Measurements from ENCODE around the gene C9orf78. TPM values are rescaled to one million over a fixed set of nuclear protein-coding genes. Genes with fewer than 3 reads are reported as not detected.
A peak's percentile ranks its signal among the peaks of the same experiment; 100 is the strongest.

Gene C9orf78
- total RNA-seq, 1 experiment from 2014 or later = 37.5 TPM

DNA sequence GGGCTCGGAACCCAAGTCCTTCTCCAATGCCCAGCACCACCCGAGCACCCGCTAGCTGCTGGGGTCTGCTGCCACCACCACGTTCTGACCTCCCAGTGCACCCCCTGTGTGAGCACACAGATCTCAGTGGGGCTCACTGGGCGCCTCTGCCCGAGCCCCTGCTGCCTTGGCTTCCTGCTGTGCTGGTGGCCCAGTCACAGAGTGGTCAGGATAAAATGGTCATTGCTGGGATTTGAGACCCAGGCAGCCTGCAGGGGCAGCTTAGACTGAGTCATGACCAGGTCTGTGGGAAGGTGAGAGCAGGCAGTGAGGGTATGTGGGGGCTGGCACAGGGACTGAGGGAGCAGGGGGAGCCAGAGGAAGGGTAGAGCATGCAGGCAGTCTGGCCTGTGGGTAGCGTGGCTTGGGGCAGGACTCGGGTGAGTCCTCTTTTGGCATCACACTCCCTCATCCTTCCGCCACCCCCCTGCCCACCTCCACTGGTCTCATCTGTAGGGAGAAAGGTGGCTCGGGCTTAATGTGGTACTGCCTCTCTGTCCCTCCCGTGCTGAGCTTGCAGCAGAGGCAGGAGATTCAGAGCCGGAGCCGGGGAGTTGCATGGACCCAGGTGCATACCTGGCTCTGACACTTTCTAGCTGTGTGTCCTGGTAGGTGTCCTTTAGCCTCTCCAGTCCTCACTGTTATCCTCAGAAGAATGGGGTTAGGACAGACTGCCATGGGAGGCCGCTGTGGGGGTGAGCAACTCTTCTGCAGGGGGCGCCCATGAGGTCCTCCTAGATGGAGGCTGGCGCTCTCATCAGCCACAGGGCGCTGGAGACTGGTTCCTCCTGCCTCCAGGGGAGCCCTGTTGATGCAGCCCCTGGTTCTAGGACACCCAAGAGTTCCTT, 32.3 kb upstream of the C9orf78 start:
- no peak overlapping the region for H3K4ac ChIP-seq (ENCODE audit: low read depth, low read length)
- no peaks in the 10 kb centered on the region for H3K27me3 ChIP-seq (ENCODE audit: insufficient read depth, low read length)
- peak; percentile 56 for DNase-seq
- H2AFZ ChIP-seq (ENCODE audit: low read length) = no peak overlapping the region
- no peak overlapping the region for H2BK12ac ChIP-seq (ENCODE audit: insufficient read length, low read depth, low read length)
- TF ChIP-seq, protein P1, sequence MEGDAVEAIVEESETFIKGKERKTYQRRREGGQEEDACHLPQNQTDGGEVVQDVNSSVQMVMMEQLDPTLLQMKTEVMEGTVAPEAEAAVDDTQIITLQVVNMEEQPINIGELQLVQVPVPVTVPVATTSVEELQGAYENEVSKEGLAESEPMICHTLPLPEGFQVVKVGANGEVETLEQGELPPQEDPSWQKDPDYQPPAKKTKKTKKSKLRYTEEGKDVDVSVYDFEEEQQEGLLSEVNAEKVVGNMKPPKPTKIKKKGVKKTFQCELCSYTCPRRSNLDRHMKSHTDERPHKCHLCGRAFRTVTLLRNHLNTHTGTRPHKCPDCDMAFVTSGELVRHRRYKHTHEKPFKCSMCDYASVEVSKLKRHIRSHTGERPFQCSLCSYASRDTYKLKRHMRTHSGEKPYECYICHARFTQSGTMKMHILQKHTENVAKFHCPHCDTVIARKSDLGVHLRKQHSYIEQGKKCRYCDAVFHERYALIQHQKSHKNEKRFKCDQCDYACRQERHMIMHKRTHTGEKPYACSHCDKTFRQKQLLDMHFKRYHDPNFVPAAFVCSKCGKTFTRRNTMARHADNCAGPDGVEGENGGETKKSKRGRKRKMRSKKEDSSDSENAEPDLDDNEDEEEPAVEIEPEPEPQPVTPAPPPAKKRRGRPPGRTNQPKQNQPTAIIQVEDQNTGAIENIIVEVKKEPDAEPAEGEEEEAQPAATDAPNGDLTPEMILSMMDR (conservative IDR thresholded peaks at IDR 0.05) = peak; percentile 47
- H2BK5ac ChIP-seq (ENCODE audit: insufficient read length, low read length) = no peak overlapping the region
- H3K4me2 ChIP-seq (ENCODE audit: insufficient read depth, insufficient read length, low read length) = no peak overlapping the region
- H3K79me2 ChIP-seq (ENCODE audit: insufficient read depth, low read length) = no peaks in the 10 kb centered on the region
- H3K56ac ChIP-seq (ENCODE audit: insufficient read length, low read depth, low read length) = no peak overlapping the region
- H2BK20ac ChIP-seq (ENCODE audit: low read depth, low read length, poor library complexity, severe bottlenecking) = no peak overlapping the region
- H3K9me3 ChIP-seq (ENCODE audit: control insufficient read depth, low read depth, low read length) = no peaks in the 10 kb centered on the region
- no peak overlapping the region for H3T11ph ChIP-seq (ENCODE audit: low read length)
- no peaks in the 10 kb centered on the region for H4K20me1 ChIP-seq (ENCODE audit: control insufficient read depth, insufficient read depth, insufficient read length)
- no peak overlapping the region for H2BK120ac ChIP-seq (ENCODE audit: low read depth, low read length, poor library complexity, severe bottlenecking)
- H3K27ac Mint-ChIP-seq = peak overlapping the region in 1 of 3 experiments; percentile 57; a peak in 3 of 7 replicates
- no peak overlapping the region for H2BK15ac ChIP-seq (ENCODE audit: low read depth, low read length)
- no peak overlapping the region for H3K14ac ChIP-seq (ENCODE audit: insufficient read depth, low read length)
- H3K9ac ChIP-seq (ENCODE audit: extremely low read depth, insufficient read length, low read length) = no peak overlapping the region
- WGBS (ENCODE audit: extremely low coverage, insufficient read length, low lambda C conversion rate) = no CpG with 5 or more reads among the region's 17 CpGs
- no peaks in the 10 kb centered on the region for H3K79me1 ChIP-seq (ENCODE audit: insufficient read depth, low read depth, low read length, poor library complexity, severe bottlenecking)
- no peaks in the 10 kb centered on the region for H3K4me1 ChIP-seq (ENCODE audit: insufficient read depth, low read length)
- H3K4me3 Mint-ChIP-seq = no peak overlapping the region
- no peak overlapping the region for H3K23ac ChIP-seq (ENCODE audit: insufficient read length, low read depth, low read length)
- no peak overlapping the region for H4K5ac ChIP-seq (ENCODE audit: insufficient read length, low read depth, low read length)
- no peak overlapping the region for H4K8ac ChIP-seq (replicated peaks; ENCODE audit: insufficient read length, low read depth, low read length)
- H3K27me3 Mint-ChIP-seq (ENCODE audit: low read depth) = no peaks in the 10 kb centered on the region
- no peaks in the 10 kb centered on the region for H3K9me3 Mint-ChIP-seq
- no peaks in the 10 kb centered on the region for H3K4me1 Mint-ChIP-seq
- H3K27ac ChIP-seq (ENCODE audit: insufficient read length, low read depth, low read length) = no peak overlapping the region
- H2AK5ac ChIP-seq (ENCODE audit: insufficient read length, low read length) = no peak overlapping the region
- H3K18ac ChIP-seq (ENCODE audit: insufficient read length, low read depth, low read length) = no peak overlapping the region
- no peak overlapping the region for H4K91ac ChIP-seq (ENCODE audit: insufficient read length, low read depth, low read length)
- H3K23me2 ChIP-seq (ENCODE audit: insufficient read length, low read depth, low read length, poor library complexity, severe bottlenecking) = no peaks in the 10 kb centered on the region
- H3K36me3 Mint-ChIP-seq (ENCODE audit: insufficient read depth in 1 of 3, low read depth in 3 of 3) = peaks cover 3 to 28% (median 21%) of the 10 kb centered on the region in 3 experiments; a peak in 6 of 7 replicates
